ENCODE measurements around the gene MKNK1.

The MKNK1 gene

GRCh38 chr1:46557403-46557802 lies 46.7 kb downstream of the MKNK1 start:
- no peak for DNase-seq

GRCh38 chr1:46556822-46557221 lies 47.2 kb downstream of the MKNK1 start:
- no peak for DNase-seq

GRCh38 chr1:46555826-46556619 lies 48.0 kb downstream of the MKNK1 start:
- no peak for DNase-seq

GRCh38 chr1:46554597-46555381 lies 49.3 kb downstream of the MKNK1 start:
- no peak for DNase-seq

- no peak for DNase-seq
Observed at GRCh38 chr1:46554236-46554596, 49.9 kb downstream of the MKNK1 start.

- no peak for DNase-seq
Observed at GRCh38 chr1:46553506-46553905, 50.6 kb downstream of the MKNK1 start.

- DNase-seq, result no peak
Observed at GRCh38 chr1:46552357-46553237, 51.5 kb downstream of the MKNK1 start.

- DNase-seq, result no peak
Observed at GRCh38 chr1:46551597-46552095, 52.4 kb downstream of the MKNK1 start, which contains the start of gene KNCN. KNCN (minus strand) TSS chr1:46551647; CDS start chr1:46551215, 432 bp downstream.

GRCh38 chr1:46550751-46551231 lies 53.3 kb downstream of the MKNK1 start:
- no peak for DNase-seq

- peak; percentile 47 for DNase-seq
Observed at GRCh38 chr1:46549697-46550681, 54.1 kb downstream of the MKNK1 start.

- DNase-seq, result no peak
Observed at GRCh38 chr1:46547481-46548383, 56.3 kb downstream of the MKNK1 start.

GRCh38 chr1:46546210-46546609 lies 57.9 kb downstream of the MKNK1 start:
- no peak for DNase-seq

- no peak for DNase-seq
Observed at GRCh38 chr1:46545784-46546183, 58.3 kb downstream of the MKNK1 start.

GRCh38 chr1:46544561-46545240 lies 59.4 kb downstream of the MKNK1 start:
- DNase-seq, result no peak

- no peak for DNase-seq
Observed at GRCh38 chr1:46543761-46544560, 60.1 kb downstream of the MKNK1 start.

- no peak for DNase-seq
Observed at GRCh38 chr1:46543382-46543760, 60.7 kb downstream of the MKNK1 start.

- DNase-seq, result no peak
Observed at GRCh38 chr1:46539972-46540371, 64.1 kb downstream of the MKNK1 start.

GRCh38 chr1:46538147-46538546 lies 65.9 kb downstream of the MKNK1 start:
- no peak for DNase-seq

GRCh38 chr1:46537651-46538050 lies 66.4 kb downstream of the MKNK1 start:
- DNase-seq, result no peak
